HepG2 (cell line): ENCODE data around the gene CERS5. TPM values are rescaled to one million over a fixed set of nuclear protein-coding genes. Genes with fewer than 3 reads are reported as not detected.

Source experiments
- AKAP8 ChIP-seq: sonication (generic); formaldehyde crosslinking; IDR thresholded peaks from 2 replicates; pipeline ENCODE4 v1.5.1; 2020; ENCODE audit warnings: mild to moderate bottlenecking, missing genetic modification reagents
- ASH2L ChIP-seq: fragments of 300-600, 200-600 bp; sonication (generic); IDR thresholded peaks from 2 replicates; pipeline ENCODE4 v1.7.0; 2017; ENCODE audit warnings: low read depth, mild to moderate bottlenecking, moderate library complexity, mixed read lengths, low read length; ENCODE audit not compliant: insufficient read length
- ATM ChIP-seq: fragments of 450-650 bp; IDR thresholded peaks from 2 replicates; pipeline ENCODE4 v1.7.1; 2017; ENCODE audit warnings: mild to moderate bottlenecking, borderline replicate concordance
- CBX2 ChIP-seq, 2 experiments: fragments of 200-600 bp in 1 of 2; sonication (generic); formaldehyde crosslinking in 1 of 2; IDR thresholded peaks; 2 replicates each; pipeline versions ENCODE4 v1.7.0 to v1.8.1; 2018 to 2022; ENCODE audit warnings: low read depth in 2 of 2, low read length in 1 of 2, mild to moderate bottlenecking in 1 of 2, missing genetic modification reagents in 1 of 2
- CHD4 ChIP-seq: fragments of 200-600 bp; sonication (generic); IDR thresholded peaks from 2 replicates; pipeline ENCODE4 v1.7.0; 2017; ENCODE audit warnings: mild to moderate bottlenecking, low read length, borderline replicate concordance
- ELF1 ChIP-seq: sonication (generic); formaldehyde crosslinking; IDR thresholded peaks from 2 replicates; pipeline ENCODE4 v1.4.0; 2020; ENCODE audit warnings: missing genetic modification reagents
- HNRNPK ChIP-seq: fragments of 200-400 bp; formaldehyde crosslinking; IDR thresholded peaks from 2 replicates; pipeline ENCODE4 v1.6.1; 2018; ENCODE audit warnings: low read length, low read depth, moderate library complexity, mild to moderate bottlenecking; ENCODE audit not compliant: poor library complexity, severe bottlenecking
- KAT2B ChIP-seq: fragments of 150-350 bp; IDR thresholded peaks from 2 replicates; pipeline ENCODE4 v1.6.1; 2014; ENCODE audit warnings: low read depth, low read length, borderline replicate concordance
- MAZ ChIP-seq, 2 experiments: sonication (generic) in 1 of 2; formaldehyde crosslinking in 1 of 2; IDR thresholded peaks; 2 replicates each; pipeline versions ENCODE4 v1.5.0 to v1.6.1; 2012 to 2020; ENCODE audit warnings: low read depth in 2 of 2, mild to moderate bottlenecking in 2 of 2, borderline replicate concordance in 1 of 2, improper control_type of control experiment in 1 of 2, low read length in 1 of 2, missing genetic modification reagents in 1 of 2, moderate library complexity in 1 of 2
- MIER2 ChIP-seq: IDR thresholded peaks from 2 replicates; pipeline ENCODE4 v1.6.1; 2016; ENCODE audit warnings: missing biosample characterization, missing genetic modification reagents
- NR2F2 ChIP-seq: IDR thresholded peaks from 2 replicates; pipeline ENCODE4 v1.6.1; 2012; ENCODE audit warnings: low read depth, inconsistent platforms, borderline replicate concordance
- SIN3A ChIP-seq: IDR thresholded peaks from 2 replicates; pipeline ENCODE4 v1.6.1; 2011; ENCODE audit warnings: low read depth, mild to moderate bottlenecking, control low read depth, low read length, borderline replicate concordance
- SRSF9 ChIP-seq: fragments of 200-400 bp; formaldehyde crosslinking; IDR thresholded peaks from 2 replicates; pipeline ENCODE4 v1.6.1; 2018; ENCODE audit warnings: borderline replicate concordance, mild to moderate bottlenecking, low read depth, low read length; ENCODE audit not compliant: insufficient read depth, poor library complexity, severe bottlenecking
- TBX2 ChIP-seq: sonication (generic); formaldehyde crosslinking; IDR thresholded peaks from 2 replicates; pipeline ENCODE4 v1.5.0; 2020; ENCODE audit warnings: missing genetic modification reagents, mild to moderate bottlenecking, borderline replicate concordance
- YEATS2 ChIP-seq: sonication (generic); formaldehyde crosslinking; IDR thresholded peaks from 2 replicates; pipeline ENCODE4 v1.4.0; 2020; ENCODE audit warnings: missing genetic modification reagents, borderline replicate concordance
- ZNF232 ChIP-seq: sonication (generic); formaldehyde crosslinking; IDR thresholded peaks from 2 replicates; pipeline ENCODE4 v1.4.0; 2020; ENCODE audit warnings: missing genetic modification reagents, borderline replicate concordance
- ZNF3 ChIP-seq: IDR thresholded peaks from 2 replicates; pipeline ENCODE4 v1.7.0; 2017; ENCODE audit warnings: inconsistent platforms
- ZNF629 ChIP-seq: sonication (generic); formaldehyde crosslinking; conservative IDR thresholded peaks from 2 replicates; pipeline ENCODE4 v1.5.0; 2020; ENCODE audit warnings: missing genetic modification reagents
- ZNF674 ChIP-seq: sonication (generic); formaldehyde crosslinking; IDR thresholded peaks from 2 replicates; pipeline ENCODE4 v1.5.0; 2020; ENCODE audit warnings: low read depth, mild to moderate bottlenecking, missing genetic modification reagents
- ZNF75D ChIP-seq: sonication (generic); formaldehyde crosslinking; IDR thresholded peaks from 2 replicates; pipeline ENCODE4 v1.8.1; 2023; ENCODE audit warnings: missing genetic modification reagents, mild to moderate bottlenecking, borderline replicate concordance
- polyA plus RNA-seq, 8 experiments: library from polyadenylated mRNA; depleted of rRNA in 3 of 8; stranded (reverse) in 7 of 8; unstranded in 1 of 8; fragments of >200 nt; fragmentation: Illumina TruSeq in 4 of 8; extraction: Trizol in 4 of 8; gene quantifications; 2 replicates each; pipeline versions ENCODE4 v1.2.1 to v1.2.3, GENCODE V29; 2011 to 2016; ENCODE audit warnings: low read depth in 4 of 8, missing spikeins in 1 of 8, mixed read lengths in 1 of 8; ENCODE audit not compliant: insufficient read depth in 1 of 8
- total RNA-seq, 5 experiments: library from RNA; depleted of rRNA; stranded (reverse); fragments of >200 nt; fragmentation: Illumina TruSeq; extraction: Trizol; gene quantifications; 2 replicates each; pipeline ENCODE4 v1.2.3, GENCODE V29; 2016; ENCODE audit warnings: low read depth in 1 of 5
- TF ChIP-seq, protein P1 (sequence below): sonication (generic); formaldehyde crosslinking; IDR thresholded peaks from 2 replicates; pipeline ENCODE4 v1.5.0; 2020; ENCODE audit warnings: missing genetic modification reagents
- TF ChIP-seq, protein P2 (sequence below): sonication (generic); formaldehyde crosslinking; IDR thresholded peaks from 2 replicates; pipeline ENCODE4 v1.4.0; 2020; ENCODE audit warnings: missing genetic modification reagents, borderline replicate concordance
- TF ChIP-seq, protein P3 (sequence below): fragments of 450-650 bp; IDR thresholded peaks from 2 replicates; pipeline ENCODE4 v1.6.1; 2016
- TF ChIP-seq, protein P4 (sequence below): sonication (generic); formaldehyde crosslinking; IDR thresholded peaks from 2 replicates; pipeline ENCODE4 v1.8.1; 2023; ENCODE audit warnings: mild to moderate bottlenecking, missing genetic modification reagents

Gene CERS5
- total and polyA plus RNA-seq, 2 of the 13 experiments (the other 11 are each of a cell fraction or from before 2014, with no cell fraction given) = 22.3 to 48.8 TPM

DNA sequence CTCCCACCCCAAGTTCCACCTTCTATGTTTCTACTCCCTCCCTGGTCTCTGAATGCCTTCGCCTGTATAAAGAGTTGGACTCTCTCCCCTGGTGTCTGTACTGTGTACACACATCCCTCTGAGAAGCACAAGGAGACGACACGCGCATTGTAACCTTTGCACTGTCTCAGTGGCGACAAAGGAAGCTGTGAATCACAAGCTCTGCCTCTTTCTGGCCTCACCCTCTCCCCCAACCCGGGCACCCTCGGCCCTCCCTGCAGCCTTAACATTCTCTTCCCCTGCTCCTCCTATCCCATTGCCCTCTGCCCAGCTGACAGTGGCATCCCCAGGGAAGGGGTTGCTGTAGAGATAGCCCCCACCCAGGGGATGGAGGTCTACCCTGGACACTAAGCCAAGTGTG lies 84.5 kb downstream of the CERS5 start (continued):
- no peak for TF ChIP-seq SIN3A
- TF ChIP-seq CHD4 = no peak
- no peak for TF ChIP-seq NR2F2
- TF ChIP-seq ATM = no peak
- peak; percentile 60 for TF ChIP-seq TBX2
- TF ChIP-seq ZNF232 (CRISPR knock-in tag) = no peak
- no peak for TF ChIP-seq CBX2 (IDR thresholded peaks at IDR 0.05; ENCODE audit: low read depth, low read length)
- TF ChIP-seq CBX2 (CRISPR knock-in tag; IDR thresholded peaks at IDR 0.05; ENCODE audit: low read depth) = no peak
- no peak for TF ChIP-seq ELF1 (CRISPR knock-in tag)
- TF ChIP-seq SRSF9 = no peak
- TF ChIP-seq ASH2L = peak; percentile 51
- no peak for TF ChIP-seq HNRNPK
- peak; percentile 65; the same call in 1 of the 2 replicates for TF ChIP-seq YEATS2 (CRISPR knock-in tag)
- TF ChIP-seq AKAP8 (CRISPR knock-in tag) = no peak
- peak; percentile 14; the same call in 1 of the 2 replicates for TF ChIP-seq MIER2 (CRISPR knock-in tag)
- TF ChIP-seq, protein P1, sequence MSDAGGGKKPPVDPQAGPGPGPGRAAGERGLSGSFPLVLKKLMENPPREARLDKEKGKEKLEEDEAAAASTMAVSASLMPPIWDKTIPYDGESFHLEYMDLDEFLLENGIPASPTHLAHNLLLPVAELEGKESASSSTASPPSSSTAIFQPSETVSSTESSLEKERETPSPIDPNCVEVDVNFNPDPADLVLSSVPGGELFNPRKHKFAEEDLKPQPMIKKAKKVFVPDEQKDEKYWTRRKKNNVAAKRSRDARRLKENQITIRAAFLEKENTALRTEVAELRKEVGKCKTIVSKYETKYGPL (CRISPR knock-in tag) = no peak
- TF ChIP-seq ZNF674 (CRISPR knock-in tag) = no peak
- TF ChIP-seq ZNF629 (CRISPR knock-in tag) = no peak
- TF ChIP-seq, protein P2, sequence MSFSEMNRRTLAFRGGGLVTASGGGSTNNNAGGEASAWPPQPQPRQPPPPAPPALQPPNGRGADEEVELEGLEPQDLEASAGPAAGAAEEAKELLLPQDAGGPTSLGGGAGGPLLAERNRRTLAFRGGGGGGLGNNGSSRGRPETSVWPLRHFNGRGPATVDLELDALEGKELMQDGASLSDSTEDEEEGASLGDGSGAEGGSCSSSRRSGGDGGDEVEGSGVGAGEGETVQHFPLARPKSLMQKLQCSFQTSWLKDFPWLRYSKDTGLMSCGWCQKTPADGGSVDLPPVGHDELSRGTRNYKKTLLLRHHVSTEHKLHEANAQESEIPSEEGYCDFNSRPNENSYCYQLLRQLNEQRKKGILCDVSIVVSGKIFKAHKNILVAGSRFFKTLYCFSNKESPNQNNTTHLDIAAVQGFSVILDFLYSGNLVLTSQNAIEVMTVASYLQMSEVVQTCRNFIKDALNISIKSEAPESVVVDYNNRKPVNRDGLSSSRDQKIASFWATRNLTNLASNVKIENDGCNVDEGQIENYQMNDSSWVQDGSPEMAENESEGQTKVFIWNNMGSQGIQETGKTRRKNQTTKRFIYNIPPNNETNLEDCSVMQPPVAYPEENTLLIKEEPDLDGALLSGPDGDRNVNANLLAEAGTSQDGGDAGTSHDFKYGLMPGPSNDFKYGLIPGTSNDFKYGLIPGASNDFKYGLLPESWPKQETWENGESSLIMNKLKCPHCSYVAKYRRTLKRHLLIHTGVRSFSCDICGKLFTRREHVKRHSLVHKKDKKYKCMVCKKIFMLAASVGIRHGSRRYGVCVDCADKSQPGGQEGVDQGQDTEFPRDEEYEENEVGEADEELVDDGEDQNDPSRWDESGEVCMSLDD = no peak
- TF ChIP-seq, protein P3, sequence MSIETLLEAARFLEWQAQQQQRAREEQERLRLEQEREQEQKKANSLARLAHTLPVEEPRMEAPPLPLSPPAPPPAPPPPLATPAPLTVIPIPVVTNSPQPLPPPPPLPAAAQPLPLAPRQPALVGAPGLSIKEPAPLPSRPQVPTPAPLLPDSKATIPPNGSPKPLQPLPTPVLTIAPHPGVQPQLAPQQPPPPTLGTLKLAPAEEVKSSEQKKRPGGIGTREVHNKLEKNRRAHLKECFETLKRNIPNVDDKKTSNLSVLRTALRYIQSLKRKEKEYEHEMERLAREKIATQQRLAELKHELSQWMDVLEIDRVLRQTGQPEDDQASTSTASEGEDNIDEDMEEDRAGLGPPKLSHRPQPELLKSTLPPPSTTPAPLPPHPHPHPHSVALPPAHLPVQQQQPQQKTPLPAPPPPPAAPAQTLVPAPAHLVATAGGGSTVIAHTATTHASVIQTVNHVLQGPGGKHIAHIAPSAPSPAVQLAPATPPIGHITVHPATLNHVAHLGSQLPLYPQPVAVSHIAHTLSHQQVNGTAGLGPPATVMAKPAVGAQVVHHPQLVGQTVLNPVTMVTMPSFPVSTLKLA = no peak
- peak; percentile 17; the same call in 1 of the 2 replicates for TF ChIP-seq MAZ (IDR thresholded peaks at IDR 0.05; ENCODE audit: borderline replicate concordance, low read depth, low read length)
- no peak for TF ChIP-seq MAZ (CRISPR knock-in tag; IDR thresholded peaks at IDR 0.05; ENCODE audit: low read depth)
- no peak for TF ChIP-seq ZNF75D (CRISPR knock-in tag)
- TF ChIP-seq, protein P4, sequence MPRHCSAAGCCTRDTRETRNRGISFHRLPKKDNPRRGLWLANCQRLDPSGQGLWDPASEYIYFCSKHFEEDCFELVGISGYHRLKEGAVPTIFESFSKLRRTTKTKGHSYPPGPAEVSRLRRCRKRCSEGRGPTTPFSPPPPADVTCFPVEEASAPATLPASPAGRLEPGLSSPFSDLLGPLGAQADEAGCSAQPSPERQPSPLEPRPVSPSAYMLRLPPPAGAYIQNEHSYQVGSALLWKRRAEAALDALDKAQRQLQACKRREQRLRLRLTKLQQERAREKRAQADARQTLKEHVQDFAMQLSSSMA (CRISPR knock-in tag) = 0 out of 2 replicates have a peak, but pooled peaks have one; percentile 44
- no peak for TF ChIP-seq ZNF3
- TF ChIP-seq KAT2B = no peak
